ENCODE data around the gene MPZL1.

DNA sequence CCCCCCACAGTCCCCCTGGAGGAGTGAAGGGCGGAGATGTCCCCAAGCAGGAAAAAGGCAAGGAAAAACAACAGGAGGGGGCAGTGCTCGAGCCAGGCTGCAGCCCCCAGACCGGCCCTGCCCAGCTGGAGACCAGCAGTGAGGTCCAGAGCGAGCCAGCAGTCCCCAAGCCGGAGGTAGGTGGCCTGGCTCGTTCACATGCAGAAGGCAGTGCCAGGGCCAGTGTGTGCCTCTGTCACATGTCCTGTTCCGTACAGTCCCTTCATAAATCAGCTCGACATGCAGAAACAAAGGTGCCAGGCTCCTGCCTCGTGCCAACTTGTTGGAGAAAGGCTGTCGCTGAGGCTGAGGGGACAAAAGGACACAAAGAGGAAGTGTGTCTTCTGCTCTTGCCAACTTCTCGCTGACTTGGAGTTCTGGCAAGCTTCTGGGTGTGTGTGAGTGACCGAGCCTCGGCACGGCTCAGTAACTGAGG is 24.1 kb upstream of the MPZL1 start:
- TF ChIP-seq, protein P1, sequence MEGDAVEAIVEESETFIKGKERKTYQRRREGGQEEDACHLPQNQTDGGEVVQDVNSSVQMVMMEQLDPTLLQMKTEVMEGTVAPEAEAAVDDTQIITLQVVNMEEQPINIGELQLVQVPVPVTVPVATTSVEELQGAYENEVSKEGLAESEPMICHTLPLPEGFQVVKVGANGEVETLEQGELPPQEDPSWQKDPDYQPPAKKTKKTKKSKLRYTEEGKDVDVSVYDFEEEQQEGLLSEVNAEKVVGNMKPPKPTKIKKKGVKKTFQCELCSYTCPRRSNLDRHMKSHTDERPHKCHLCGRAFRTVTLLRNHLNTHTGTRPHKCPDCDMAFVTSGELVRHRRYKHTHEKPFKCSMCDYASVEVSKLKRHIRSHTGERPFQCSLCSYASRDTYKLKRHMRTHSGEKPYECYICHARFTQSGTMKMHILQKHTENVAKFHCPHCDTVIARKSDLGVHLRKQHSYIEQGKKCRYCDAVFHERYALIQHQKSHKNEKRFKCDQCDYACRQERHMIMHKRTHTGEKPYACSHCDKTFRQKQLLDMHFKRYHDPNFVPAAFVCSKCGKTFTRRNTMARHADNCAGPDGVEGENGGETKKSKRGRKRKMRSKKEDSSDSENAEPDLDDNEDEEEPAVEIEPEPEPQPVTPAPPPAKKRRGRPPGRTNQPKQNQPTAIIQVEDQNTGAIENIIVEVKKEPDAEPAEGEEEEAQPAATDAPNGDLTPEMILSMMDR (IDR thresholded peaks at IDR 0.05; ENCODE audit: control extremely low read depth in 1 of 3, insufficient read depth in 1 of 3, low read depth in 1 of 3, low read length in 3 of 3), result no peak
- no peak for TF ChIP-seq POLR2A (IDR thresholded peaks at IDR 0.05; ENCODE audit: control extremely low read depth in 1 of 2, low read depth in 2 of 2, low read length in 2 of 2)
- no peak for TF ChIP-seq SP2 (IDR thresholded peaks at IDR 0.05; ENCODE audit: low read length)
- TF ChIP-seq EZH2 (IDR thresholded peaks at IDR 0.05; ENCODE audit: low read depth, low read length, severe bottlenecking), result no peak
- no peak for TF ChIP-seq CBX5 (IDR thresholded peaks at IDR 0.05; ENCODE audit: low read depth, low read length)
- no peak for TF ChIP-seq SIN3A (conservative IDR thresholded peaks at IDR 0.05 in 1 of 2, IDR thresholded peaks at IDR 0.05 in 1 of 2; ENCODE audit: low read depth in 1 of 2, low read length in 2 of 2)
- no peak for TF ChIP-seq TCF12 (IDR thresholded peaks at IDR 0.05; ENCODE audit: low read depth, low read length)
- TF ChIP-seq, protein P2, sequence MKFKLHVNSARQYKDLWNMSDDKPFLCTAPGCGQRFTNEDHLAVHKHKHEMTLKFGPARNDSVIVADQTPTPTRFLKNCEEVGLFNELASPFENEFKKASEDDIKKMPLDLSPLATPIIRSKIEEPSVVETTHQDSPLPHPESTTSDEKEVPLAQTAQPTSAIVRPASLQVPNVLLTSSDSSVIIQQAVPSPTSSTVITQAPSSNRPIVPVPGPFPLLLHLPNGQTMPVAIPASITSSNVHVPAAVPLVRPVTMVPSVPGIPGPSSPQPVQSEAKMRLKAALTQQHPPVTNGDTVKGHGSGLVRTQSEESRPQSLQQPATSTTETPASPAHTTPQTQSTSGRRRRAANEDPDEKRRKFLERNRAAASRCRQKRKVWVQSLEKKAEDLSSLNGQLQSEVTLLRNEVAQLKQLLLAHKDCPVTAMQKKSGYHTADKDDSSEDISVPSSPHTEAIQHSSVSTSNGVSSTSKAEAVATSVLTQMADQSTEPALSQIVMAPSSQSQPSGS (IDR thresholded peaks at IDR 0.05; ENCODE audit: low read length), result no peak
- TF ChIP-seq NRF1 (IDR thresholded peaks at IDR 0.05; ENCODE audit: low read depth, low read length), result no peak
- TF ChIP-seq EP300 (IDR thresholded peaks at IDR 0.05; ENCODE audit: borderline replicate concordance in 1 of 2, low read depth in 2 of 2, low read length in 2 of 2), result no peak
- no peak for TF ChIP-seq NANOG (IDR thresholded peaks at IDR 0.05; ENCODE audit: insufficient read depth, low read depth, low read length, poor library complexity, severe bottlenecking)
- TF ChIP-seq, protein P3, sequence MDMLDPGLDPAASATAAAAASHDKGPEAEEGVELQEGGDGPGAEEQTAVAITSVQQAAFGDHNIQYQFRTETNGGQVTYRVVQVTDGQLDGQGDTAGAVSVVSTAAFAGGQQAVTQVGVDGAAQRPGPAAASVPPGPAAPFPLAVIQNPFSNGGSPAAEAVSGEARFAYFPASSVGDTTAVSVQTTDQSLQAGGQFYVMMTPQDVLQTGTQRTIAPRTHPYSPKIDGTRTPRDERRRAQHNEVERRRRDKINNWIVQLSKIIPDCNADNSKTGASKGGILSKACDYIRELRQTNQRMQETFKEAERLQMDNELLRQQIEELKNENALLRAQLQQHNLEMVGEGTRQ (IDR thresholded peaks at IDR 0.05; ENCODE audit: low read length), result no peak
